Measurements from ENCODE around the gene CA6.
"Not testable (repeated sequence)": the region's sequence is repeated elsewhere in the genome, so short reads cannot be mapped to it uniquely, and the experiment has no call there.

CA6 gene

DNA sequence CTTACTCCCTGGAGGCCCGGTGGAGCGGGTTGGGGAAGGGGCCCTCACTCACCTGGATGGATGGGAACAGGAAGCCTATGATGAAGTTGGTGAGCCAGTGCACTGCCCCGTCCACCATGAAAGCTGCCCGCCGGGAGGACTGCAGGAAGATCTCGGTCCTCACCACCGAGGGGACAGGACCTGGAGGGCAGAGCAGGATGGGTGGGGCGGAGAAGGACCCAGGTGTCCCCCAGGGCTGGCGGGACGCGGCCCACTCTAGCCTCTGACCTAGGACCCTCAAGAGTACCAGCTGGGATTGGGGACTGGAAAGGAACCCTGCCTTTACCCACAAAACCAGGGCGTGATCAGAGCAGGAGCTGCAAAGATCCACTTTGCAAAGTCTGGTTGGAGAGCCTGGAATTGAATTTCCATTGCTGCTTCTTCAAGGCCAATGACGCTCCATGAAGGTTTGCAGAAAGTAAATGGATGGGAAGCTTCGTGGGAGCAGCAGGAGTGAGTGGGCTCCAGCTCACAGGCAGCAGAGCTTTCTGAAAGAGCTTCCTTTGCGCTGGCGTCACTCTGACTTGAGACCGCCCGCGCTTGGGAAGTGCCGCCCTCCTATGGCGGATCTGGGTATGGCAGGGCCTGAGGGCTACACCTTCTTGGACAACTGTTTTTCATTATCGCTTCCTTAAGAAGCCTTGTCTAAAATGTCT lies 59.2 kb downstream of the CA6 start:
- peak; percentile 79 for DNase-seq (ENCODE audit: low spot score)

DNA sequence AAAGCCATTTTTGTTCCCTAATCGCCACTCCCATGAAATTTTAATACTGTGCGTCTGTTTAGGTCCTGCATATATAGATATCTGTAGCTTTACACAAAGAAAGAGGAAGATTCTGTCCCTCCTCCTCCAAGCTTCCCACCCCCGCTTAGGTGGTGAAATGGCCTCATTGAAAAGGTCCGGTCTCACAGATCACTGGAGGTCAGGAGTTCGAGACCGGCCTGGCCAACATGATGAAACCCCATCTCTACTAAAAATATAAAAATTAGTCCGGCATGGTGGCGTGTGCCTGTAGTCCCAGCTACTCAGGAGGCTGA lies 59.7 kb downstream of the CA6 start:
- no peak for DNase-seq (ENCODE audit: low spot score)

DNA sequence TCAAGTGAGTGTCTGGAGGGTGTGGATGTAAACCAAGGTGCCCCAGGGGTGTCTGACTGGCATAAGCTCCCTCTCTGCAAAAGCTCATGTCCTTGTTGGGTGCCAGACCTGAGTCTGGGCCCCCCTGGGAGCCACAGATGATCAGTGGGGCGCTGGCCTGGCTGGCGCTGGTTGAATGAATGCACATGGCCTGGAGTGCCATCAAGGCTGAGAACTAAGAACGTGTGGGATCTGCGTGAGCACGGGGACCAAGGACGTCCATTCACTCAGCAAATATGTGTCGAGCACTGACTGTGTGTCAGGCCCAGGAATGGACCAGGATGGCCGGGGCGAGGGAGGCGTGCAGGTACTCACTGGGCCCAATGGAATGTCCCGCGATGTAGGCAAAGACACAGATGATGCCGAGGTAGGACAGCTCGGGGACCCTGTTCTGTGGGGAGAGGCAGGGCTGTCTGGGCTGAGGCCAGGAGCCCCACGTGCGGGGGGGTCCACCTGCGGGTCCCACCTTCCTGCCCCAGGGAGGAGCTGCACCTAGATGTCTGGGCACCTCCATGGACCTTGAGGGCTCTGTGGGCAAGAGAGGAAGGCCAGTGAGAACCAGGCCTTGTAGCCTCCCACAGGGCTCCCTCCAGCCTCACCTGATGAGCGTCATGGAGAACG lies 61.4 kb downstream of the CA6 start:
- DNase-seq (ENCODE audit: low spot score) = no peak

DNA sequence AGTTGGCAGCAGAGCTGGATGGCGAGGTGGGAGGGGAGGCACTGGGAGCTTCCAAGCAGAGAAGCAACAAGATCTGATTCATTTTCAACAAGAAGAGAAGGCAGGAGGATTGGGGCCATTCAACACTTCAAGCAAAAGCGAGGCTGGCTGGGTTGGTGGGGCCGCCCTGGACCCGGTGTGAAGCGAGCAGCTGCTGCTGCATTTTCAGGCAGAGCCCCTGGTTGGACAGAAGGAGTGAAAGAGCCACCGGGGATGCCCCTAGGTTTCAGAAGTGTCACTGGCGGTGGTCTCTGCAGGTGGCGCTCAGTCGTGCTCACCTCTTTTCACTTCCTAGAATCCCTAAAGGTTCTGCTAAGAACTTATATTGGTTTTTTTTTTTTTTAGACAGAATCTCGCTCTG lies 62.6 kb downstream of the CA6 start:
- no peak for DNase-seq (ENCODE audit: low spot score)

DNA sequence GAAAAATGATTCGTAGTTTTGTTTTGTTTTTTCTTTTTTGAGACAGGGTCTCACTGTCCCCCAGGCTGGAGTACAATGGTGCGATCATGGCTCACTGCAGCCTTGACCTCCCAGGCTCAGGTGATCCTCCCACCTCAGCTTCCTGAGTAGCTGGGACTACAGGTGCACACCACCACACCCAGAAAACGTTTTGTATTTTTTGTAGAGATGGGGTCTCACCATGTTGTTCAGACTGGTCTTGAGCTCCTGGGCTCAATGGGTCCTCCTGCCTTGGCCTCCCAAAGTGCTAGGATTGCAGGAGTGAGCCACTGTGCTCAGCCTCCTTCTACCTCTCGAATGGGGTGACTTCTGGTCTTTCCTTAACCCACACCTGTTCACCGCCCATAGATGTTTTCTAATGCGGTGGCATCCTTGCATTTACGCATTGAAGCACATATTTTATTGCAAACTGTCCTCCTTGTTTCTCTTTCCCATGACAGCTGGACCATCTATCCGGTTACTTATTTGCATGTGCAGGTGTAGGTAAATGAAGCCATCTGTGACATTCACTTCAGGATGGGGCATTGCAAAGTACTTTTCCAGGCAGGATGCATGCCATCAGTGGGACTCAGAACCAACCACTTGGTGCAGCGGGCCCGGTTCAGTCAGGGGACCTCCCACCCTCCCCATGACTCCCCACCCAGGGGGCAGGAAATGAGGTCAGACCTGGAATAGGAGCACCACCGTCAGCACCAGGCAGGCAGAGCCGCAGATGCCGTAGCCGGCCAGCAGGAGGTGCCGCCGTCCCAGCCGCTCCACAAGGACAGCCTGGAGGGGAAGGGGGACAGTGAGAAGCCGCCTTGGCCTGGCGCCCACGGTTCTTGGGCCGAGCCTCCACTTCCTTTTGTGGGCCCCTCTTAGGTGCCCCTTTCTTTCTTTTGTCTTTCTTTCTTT lies 64.0 kb downstream of the CA6 start:
- DNase-seq (ENCODE audit: low spot score) = peak; percentile 47

DNA sequence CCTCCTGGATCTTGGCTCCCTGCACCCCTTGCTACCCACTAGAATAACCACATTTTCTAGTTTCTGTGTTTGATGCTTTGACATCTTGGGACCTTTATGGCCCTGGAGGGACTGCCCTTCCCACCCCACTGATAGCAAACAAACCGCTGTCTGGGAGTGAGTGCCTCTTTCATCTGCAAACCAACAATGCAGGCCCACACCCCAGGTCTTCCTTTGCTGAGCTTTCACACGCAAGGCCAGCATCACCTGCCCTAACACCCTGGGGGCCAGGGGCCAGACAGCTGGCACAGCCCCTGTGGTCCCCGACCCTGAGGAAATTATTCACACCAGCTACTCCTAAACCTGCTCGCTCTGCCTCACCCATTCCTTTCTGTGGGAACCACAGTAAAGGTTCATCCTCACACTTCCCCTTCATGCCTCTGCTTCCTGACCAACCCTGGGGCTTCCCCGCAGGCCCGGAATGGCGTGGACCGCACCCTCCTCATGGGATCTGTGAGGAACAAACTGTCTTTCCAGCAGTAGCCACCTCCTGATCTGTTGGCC lies 65.2 kb downstream of the CA6 start:
- DNase-seq (ENCODE audit: low spot score) = no peak

DNA sequence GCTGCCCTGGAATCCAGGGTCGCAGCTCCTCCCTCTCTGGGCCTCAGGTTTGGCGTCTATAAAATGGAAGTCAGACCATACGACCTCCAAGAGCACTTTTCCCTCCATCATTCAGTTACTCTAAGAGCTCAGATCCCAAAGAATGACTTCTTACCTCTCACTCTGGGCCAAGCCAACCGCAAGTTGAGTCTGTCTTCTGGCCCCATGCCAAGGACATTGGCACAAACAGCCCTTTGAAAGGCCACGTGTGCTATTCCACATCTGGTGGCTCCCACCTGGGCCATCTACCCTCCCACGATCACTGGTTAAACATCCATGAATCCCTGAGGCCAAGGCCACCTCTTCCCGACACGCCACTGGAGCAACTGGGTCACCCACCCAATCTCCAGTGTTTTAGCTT lies 68.2 kb downstream of the CA6 start:
- DNase-seq (ENCODE audit: low spot score) = peak; percentile 11

DNA sequence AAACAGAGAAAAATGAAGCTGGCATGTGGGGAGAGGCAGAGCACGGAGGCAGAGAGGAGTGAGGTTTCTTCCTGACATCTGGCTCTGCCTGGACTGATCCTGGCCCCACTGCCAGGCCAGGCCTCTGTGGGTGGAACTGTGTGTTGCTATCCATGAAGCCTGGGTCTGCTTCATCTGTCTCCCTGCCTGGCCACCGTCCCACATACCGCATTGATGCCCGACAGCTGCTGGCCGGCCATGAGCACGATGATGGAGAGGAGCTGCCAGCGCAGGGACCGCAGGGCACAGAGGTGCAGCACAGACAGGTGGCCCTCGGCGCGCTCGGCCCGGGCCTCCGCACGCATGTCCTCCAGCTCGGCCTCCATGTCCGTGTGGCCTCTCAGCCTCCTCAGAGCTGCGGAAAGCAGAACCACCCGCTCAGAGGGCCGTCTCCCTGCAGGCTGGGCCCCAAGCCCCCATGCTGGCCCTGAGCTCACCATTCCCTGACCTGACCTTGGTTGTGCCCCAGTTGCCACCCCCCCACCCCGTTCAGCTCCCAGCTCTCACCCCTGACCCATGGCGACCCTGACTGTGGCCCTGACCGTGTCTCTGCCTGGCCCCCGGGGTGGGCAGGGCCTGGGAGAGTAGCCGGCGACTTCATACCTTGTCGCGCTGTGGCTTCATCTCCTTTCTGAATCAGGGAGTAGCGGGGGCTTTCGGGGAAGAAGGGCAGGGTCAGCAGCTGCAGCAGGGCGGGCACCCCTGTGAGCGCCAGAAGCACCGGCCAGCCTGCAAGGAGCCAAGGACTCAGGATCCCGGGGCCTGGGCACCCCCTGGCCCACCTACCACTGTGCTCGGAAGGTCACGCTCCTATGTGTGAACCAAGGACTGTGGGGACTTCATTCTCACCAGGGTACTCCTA lies 69.1 kb downstream of the CA6 start:
- no peak for DNase-seq (ENCODE audit: low spot score)

DNA sequence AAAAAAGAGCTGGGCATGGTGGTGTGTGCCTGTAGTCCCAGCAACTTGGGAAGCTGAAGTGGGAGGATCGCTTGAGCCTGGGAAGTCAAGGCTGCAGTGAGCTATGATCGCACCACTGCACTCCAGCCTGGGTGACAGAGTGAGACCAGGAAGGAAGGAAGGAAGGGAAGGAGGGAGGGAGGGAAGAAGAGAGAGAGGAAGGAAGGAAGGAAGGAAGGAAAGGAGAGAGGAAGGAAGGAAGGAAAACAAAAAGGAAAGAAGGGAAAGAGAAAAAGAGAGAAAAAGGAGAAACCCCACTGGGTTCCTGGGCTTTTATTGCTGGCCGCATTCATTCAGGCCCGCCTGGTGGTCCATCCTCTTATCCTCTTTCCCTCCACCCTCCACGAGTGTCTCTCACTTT lies 70.8 kb downstream of the CA6 start:
- no peak for DNase-seq (ENCODE audit: low spot score)

DNA sequence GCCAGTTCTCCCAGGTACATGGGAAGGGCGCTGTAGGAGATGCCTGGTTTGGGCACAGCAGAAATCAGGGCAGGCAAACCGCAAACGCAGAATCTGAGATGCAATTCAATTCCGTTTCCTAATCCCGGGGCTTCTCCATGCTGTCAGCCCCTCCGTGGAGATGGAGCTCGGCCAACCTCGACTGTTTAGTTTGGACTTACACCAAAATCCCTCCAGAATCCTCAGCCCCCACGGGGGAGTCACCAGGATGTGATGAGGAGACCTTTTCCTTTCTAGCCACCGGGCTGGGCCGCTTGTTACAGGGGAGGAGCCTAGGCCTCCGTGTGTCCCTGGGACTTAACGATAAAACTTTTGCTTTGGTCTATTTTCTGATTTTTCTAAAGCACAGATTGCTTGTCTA lies 72.7 kb downstream of the CA6 start:
- DNase-seq (ENCODE audit: low spot score) = no peak

DNA sequence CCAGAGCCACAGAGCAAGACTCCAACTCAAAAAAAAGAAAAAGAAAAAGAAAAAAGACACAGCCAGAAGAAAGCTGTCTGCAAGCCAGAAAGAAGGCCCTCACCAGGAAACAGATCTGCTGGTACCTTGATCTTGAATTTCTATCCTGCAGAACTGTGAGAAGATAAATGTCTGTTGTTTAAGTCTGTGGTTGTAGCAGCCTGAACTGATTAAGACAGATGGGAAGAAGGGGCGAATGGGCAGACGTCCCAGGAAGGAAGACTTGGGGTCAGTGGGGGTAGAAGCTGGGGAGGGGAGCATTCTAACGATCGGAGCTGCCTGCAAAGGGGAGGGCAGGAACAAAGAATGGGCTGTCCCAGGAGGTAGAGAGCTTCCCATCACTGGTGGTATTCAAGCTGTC lies 74.2 kb downstream of the CA6 start:
- DNase-seq (ENCODE audit: low spot score) = no peak

DNA sequence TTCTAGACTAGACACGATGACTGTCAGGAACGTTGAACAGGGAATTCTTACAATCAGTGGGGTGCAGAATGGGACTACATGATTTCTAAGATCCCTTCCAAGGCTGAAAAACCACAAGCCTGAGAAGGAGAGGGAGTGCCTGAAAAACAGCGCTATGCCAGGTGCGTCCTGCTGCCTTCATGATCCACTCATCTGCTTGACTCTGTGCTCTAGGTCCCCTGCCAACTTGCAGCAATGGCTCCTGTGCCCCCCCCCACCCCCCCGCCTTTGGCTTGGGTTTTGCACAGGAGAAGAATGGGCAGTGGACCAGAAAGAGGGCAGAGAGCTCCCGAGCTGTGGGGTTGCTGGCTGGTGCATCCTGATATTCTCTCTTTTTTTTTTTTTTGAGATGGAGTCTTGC lies 74.6 kb downstream of the CA6 start:
- no peak for DNase-seq (ENCODE audit: low spot score)

DNA sequence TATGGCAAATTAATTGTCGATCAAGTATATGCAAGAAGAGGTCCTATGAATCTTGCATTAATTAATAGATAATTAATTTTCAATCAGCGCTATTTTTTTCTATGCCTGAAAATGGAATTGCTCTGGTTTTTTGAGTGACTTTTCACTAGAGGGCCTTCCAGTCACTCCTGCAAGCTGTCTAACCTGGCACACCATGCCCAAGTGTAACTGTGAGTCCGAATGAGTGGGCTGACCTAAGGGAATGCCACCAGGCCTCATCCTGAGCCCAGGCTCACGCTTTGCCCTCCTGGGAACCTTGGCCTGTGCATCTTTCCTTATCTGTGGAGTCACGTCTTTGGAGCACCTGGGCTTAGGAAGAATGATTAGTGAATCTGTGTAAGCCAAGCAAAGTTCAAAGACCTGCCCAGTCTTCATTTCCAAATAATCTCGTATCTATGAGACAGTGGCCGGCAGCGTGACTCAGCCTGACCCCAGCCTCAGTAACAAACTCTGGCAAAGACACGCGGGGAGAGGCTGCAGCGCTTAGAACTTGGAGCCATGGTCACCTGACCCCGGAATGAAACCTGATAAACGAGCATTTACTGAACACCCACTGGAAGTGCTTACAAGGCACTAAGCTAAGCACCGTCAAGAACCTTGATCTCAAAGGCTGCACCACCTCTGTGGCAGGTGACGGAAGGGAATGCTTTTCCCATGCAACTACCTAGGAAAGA lies 76.5 kb downstream of the CA6 start:
- not testable (repeated sequence) for DNase-seq (ENCODE audit: low spot score)

DNA sequence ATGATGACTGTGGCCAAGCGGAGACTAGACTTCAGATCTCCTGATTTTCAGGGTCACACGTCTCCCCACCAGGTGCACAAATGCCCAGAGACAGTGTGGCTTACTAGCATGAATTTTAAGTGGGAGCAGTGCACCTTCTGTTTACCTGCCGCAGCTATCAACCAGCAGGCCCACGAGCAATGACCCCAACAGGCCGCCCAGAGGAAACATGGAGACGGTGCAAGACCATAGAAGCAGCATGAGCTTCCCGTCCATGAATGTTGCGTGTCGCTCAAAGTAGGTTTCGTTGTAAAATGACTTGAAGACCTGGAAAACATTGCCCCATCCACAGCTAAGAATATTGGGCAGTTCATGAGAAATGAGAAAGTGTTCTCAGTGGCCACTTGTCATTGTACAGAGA lies 77.1 kb downstream of the CA6 start:
- no peak for DNase-seq (ENCODE audit: low spot score)

Measured in kidney tubule cell (primary cell).